NK-92 (cell line): ENCODE results near the gene TCEA2.

Experiments
- DNase-seq: peaks from one replicate; lab custom pipeline; 2025; ENCODE audit not compliant: unreplicated experiment; lab: John Stamatoyannopoulos, UW

The TCEA2 gene

DNA sequence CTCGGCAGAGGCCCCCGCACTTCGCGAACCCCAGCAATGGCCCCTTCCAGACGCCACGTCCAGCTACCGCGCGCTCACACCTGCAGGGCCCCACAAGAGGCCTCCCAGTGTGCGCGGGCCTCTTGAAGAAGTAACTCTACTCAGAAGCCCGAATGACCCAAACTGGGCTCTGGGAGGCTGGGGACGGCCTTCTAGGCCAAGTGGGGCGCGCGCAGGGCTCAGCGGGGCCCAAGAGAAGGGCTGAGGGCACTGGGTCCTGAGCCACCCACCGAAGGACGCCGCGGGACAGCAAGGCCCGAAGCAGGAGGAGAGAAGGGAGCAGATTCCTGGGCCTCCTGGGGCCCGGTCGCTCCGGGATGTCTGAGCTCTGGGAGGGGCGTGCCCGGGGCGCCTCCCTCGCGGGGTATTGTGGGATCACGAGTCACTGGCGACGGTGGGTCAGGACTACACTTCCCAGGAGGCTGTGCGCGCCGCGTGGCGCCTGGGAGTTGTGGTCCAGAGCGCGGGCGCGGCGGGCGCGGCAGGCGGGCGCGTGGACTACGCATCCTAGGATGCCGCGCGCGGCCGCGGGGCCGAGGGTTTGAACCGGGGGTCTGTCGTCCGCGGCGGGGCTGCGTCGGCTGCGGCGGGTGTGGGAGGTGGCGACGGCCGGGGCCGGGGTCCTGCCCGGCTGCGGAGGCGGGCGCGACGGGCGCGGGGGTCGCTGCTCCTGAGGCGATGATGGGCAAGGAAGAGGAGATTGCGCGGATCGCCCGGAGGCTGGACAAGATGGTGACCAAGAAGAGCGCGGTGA, at the start of gene TCEA2:
Gene TCEA2, plus strand, starts transcription at position 603 of the 793 bp plus-strand sequence. Its CDS starts 115 bp downstream, at position 718.
- peak; percentile 31 for DNase-seq

DNA sequence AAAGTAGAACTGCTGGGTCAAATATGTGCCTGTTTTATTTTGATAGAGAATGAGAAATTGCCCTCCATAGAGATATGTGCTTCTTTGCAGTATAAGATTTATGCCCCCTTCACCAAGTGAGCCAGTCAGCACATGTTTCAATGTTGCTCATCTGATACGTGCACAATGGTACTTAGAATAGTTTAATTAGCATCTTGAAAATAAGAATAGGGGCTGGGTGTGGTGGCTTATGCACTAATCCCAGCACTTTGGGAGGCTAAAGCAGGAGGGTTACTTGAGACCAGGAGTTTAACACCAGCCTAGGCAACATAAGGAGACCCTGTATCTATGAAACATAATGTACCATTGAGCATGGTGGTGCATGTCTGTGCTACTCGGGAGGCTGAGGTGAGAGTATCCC, 47.4 kb upstream of the TCEA2 start:
- no peak for DNase-seq

DNA sequence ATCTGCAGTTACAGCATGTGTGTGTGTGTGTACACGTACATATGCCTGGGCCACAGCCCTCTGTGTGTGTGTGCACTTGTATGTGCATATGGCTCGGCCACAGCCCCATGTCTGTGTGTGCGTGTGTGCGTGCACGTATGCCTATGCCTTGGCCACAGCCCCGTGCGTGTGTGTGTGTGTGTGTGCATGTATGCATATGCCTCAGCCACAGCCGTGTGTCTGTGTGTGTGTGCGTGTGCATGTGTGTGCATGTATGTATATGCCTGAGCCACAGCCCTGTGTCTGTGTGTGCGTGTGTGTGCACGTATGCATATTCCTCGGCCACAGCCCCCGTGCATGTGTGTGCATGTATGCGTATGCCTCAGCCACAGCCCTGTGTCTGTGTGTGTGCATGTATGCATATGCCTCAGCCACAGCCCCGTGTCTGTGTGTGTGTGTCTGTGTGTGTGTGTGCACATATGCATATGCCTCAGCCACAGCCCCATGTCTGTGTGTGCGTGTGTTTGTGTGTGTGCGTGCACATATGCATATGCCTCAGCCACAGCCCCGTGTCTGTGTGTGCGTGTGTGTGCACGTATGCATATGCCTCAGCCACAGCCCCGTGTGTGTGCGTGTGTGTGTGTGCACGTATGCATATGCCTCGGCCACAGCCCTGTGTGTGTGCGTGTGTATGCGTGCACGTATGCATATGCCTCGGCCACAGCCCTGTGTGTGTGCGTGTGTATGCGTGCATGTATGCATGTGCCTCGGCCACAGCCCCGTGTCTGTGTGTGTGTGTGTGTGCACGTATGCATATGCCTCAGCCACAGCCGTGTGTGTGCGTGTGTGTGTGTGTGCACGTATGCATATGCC, 41.6 kb upstream of the TCEA2 start:
- DNase-seq = no peak

DNA sequence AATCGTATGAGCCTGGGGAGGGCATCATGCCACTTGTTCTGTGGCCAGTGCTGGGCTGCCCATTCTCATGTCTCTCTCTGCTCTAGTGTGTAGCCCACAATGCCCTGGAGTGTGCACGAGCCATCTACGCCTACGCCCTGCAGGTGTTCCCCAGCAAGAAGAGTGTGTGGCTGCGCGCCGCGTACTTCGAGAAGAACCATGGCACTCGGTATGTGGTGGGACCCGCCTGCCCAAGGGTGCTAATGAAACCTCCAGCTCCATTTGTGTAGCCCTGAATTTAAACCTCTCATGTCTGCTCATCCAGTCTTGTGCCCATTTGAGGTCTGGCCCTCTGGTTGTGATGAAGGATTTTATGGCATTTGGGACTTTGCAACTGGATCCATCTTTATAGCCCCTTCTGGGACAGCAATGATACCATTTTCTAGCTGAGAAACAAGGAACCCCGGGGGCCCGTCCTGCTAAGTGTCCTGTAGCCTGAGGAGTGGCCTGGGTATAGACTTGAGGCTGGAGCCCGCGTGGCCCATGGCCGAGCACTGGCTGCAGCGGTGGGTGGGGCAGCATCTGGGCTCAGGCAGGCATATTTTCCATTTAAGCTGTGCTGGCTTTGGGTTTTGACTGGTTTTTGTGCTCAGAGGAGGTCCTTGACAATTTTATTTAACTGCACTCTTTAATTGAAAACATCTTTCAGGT, 40.2 kb upstream of the TCEA2 start:
- DNase-seq = no peak

DNA sequence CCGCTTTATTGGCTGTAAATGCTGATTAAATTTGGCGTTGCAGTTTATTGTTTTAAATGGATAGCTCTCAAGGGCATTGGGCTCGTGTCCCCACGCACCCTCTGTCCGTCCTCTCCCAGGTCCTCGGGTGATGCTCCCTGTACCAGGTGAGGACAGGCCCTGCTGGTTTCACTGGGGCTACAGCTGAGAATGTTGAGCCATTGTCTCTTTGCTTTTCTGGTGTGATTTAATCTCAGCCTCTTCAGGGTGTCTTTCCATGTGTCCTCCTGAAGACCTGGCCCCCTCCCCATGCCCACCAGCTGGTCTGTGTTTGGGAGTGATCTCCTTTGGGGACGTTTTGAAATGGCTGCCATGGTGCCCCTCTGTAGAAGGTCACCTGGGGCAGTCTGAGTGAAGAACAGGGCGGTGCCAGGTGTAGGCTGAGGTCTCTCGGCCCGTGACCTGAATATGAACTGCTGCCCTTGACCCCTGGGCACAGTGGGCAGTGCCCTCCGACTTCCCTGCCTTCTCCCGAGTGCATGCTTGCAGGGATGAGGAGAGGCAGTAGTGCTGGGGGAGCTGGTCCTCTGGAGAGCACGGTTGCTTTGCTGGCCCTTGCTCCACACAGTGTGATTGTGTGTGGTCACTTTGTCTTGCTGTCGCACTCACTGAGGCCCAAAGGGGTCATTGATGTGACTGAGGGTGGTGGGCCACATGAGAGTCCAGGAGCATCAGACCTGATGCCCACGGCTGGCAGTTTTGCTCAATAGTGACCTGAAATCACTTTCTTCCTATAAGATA, 39.4 kb upstream of the TCEA2 start:
- no peak for DNase-seq

DNA sequence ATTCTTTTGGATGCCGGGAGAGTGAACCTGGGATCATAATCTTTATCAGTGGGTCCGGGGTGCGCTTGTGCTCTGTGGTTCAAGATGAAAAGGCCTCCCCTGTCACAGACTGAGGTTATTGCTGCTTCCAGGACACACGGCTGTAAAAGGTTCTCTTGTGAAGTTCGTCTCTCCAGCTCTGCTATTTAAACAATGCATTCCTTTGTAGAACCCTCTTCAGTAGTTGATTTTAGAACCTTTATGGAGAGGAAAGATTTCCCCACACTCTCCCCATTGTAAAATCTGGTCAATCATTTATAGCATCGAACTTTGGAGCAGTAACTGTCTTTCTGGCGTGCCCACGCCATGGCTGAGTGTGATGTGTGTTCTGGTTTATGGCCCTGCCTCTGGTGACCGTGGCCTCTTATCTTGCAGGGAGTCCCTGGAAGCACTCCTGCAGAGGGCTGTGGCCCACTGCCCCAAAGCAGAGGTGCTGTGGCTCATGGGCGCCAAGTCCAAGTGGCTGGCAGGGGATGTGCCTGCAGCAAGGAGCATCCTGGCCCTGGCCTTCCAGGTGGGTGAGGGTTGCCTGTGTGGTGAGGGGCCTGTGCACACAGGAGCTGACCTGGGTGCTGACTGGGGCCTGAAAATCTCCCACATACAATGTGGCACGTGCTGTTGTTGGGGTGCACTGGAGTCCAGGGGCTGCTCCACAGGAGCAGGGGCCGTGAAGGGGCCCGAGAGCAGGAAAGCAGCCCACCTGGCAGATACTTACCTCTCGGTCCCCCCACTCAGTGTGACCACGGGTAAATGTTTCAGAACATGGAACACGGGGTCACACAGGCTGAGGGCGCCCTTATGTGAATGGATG, 38.6 kb upstream of the TCEA2 start:
- no peak for DNase-seq

DNA sequence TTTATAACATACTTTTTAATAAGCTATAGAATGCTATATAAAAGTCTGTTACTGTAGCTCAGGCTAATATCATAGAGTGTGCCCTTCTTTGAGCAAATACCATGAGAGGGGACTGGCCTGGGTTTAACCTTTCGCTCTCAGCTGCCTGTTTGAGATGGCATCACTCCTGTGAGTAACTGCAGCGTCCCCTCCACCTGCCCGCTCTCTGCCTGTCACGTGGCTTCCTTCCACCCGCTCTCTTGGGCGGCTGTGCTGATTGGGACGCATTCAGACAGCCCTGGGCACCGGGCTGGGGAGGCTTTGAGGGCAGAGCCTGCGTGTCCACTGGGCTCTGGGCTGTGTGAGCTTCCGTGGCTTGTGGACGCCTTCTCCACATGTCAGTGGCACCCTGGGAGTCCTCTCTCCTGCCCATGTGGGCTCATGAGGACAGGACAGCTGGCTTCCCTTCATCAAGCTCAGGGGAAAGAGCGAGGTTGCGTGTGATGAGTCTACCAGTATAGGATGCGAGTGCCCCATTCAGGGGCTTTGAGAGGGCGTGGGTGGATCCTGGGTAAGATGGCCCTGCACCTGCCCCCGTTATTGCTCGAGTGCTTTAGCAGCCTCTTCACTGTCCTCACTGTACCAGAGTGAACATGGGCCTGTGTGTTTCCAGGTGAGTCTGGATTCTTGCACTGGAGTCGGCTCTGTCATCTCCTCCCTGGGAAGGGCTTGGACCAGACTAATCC, 37.7 kb upstream of the TCEA2 start:
- no peak for DNase-seq

DNA sequence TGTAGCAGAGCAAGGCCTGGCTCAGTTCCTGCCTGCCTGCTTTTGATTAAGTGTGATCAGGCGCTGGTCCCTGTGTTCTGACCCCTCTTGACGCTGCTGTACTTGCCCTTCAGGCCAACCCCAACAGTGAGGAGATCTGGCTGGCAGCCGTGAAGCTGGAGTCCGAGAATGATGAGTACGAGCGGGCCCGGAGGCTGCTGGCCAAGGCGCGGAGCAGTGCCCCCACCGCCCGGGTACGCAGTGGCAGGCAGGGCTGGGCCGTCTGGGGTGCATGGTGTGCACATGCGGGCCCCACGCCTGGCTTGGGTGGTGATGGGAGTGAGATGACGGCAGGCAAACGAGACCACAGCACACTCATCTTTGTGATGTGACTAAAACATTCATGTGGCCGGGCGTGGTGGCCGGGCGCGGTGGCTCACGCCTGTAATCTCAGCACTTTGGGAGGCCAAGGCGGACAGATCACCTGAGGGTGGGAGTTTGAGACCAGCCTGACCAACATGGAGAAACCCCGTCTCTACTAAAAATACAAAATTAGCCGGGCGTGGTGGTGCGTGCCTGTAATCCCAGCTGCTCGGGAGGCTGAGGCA, 37.1 kb upstream of the TCEA2 start:
- DNase-seq = no peak

DNA sequence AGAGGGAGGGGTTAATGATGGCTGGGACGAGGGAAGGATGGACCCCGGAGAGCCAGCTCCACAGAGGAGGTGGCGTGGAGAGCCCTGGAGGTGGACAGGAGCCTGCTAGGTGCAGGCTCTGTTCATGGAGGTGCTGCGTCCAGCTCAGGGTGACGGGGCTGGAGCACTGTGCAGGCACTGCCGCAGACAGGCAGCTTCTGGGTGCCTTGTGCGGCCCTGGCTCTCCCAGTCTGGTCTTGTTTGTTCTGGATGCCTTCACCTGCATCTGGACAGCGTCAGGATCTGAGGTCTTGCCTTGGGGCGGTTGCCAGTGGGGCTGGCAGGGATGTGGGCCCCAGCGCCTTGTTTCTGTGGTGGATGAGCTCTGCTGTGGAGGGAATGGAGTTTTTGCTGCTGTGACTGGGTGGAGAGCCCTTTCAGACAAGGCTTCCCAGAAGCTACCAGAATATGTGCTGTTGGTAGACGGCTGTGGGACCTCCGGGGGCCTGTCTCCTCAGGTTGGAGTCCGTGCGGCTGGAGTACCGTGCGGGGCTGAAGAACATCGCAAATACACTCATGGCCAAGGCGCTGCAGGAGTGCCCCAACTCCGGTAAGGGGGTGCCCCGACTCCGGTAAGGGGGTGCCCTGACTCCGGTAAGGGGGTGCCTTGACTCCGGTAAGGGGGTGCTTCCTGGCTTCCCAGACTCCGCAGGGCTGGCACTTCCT, 34.9 kb upstream of the TCEA2 start:
- DNase-seq = no peak

DNA sequence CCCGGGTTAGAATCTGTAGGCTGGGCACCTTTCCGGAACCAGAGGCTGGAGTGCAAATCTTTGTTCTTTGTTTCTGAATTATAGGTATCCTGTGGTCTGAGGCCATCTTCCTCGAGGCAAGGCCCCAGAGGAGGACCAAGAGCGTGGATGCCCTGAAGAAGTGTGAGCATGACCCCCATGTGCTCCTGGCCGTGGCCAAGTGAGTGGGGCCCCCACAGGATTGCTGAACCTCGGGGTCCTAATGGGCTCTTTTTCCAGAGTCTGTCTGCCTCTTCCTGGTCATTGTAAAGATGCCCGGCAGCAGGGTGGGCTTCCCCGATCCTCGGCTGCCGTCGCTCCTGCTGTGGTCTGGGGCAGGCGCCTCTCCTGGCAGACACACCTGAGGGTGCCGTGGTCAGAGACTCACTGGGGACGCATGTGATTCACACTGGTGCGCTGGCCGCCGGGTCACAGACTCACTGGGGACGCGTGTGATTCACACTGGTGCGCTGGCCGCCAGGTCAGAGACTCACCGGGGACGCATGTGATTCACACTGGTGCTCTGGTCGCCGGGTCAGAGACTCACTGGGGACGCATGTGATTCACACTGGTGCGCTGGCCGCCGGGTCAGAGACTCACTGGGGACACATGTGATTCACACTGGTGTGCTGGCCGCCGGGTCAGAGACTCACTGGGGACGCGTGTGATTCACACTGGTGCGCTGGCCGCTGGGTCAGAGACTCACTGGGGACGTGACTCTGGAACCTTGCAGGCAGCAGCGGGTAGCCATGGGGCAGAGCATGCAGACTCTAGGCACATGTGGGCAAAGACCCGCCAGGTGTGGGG, 33.5 kb upstream of the TCEA2 start:
- no peak for DNase-seq

DNA sequence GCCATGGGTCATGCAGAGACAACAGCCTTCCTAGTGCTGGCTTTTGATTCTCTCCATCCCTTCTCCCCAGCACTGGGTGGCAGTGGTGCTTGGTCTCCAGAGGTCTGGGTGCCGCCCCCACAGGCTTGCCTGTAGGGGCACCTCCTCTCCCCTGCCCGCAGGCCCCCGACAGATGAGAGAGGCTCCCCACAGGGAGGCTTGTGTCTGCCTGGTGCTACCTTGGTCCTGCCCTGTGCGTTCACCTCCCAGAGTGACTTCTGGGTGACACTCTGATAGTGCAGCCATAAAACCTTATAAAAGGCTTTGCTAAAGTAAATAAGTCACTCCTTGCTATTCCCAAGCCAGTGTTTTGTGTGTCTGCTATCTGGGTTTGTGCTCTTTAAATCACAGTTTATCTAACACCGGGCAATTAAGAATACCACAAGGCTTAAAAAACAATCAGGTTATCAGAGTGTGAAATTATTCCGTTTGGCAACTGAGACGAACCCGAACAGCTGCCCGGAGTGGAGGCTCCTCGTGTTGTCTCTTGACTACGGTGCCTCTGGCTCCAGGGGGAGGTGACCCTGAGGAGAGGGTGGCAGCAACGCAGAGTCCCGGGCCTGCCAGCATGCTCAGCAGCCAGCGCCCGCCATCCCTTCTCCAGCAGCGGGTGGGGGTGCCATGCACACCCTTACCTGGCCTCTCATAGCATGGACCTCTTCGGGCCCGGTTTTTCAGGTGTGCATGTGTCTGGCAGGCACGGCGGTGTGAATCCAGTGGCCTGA, 32.4 kb upstream of the TCEA2 start:
- no peak for DNase-seq

DNA sequence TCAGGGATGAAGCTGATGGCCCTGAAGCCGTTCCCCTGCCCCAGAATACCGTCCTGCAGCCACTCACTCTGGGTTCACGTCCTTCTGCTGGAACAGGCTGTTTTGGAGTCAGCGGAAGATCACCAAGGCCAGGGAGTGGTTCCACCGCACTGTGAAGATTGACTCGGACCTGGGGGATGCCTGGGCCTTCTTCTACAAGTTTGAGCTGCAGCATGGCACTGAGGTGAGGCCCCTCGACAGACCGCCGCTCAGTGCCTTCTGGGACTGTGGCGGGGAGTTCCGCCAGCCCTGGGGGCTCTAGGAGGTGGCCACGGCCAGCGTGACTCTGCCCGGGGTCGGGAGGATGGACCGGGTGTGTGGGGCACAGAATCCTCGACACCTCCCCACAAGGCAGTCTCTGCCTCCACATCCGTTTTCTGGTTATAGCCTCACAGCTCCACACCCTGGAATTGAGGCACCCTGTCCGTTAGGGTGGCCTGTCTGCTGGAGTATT, 31.1 kb upstream of the TCEA2 start:
- DNase-seq = no peak

DNA sequence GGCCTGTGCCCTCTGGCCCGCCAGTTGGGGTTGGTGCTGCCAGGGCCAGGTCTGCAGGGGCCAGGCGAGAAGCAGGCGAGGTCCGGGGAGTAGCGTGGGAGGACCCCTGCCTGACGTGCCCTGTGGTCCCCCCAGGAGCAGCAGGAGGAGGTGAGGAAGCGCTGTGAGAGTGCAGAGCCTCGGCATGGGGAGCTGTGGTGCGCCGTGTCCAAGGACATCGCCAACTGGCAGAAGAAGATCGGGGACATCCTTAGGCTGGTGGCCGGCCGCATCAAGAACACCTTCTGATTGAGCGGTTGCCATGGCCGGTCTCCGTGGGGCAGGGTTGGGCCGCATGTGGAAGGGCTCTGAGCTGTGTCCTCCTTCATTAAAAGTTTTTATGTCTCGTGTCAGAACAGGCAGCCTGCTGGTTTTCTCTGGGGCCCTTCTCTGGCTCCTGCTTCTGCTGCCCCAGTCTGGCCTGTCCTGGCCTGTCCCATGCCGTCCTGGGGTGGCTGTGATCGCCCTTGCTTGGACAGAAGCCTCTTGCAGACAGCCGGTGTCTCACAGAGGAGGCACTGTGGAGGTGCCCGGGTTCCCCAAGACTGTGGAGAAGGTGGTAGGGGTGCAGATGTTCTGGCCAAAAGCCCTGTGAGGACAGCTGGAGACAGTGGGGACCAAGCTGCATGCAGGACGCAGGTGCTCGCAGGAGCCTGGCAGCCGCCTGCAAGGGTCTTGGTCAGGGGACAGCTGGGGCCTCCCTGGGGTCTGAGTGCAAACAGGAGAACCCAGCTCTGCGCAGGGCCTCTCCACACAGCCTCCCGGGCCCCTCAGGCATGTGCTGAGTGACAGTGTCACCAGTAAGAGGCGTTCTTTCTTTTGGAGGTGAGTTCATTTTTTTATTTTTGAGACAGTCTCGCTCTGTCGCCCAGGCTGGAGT, 30.0 kb upstream of the TCEA2 start:
- DNase-seq = no peak

DNA sequence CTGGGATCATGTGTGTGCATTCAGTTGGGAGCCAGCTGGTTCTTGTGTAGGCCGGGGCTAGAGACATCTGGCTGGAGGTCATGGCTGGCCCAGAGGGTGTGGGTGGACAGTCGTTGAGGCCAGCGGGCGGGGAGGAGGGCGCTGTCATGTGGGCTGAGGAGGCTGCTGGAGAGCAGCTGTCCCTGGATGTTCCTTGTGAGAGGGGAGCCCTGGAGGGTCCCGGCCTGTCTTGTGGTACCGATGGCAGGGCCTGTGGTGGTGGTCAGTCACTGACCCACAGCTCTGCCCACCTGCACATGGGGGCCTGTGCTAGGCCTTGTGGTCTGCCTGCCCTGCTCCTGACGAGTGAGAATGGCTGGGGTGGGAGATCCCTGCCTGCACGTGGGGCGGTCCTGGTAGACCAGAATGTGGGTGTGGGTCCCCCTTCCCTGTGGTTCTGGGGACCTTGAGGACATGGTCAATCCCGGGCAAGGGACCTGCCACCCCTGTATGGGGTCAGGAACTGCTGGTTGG, 29.0 kb upstream of the TCEA2 start:
- no peak for DNase-seq
